HG03025 (cell line): ENCODE data around the gene MXI1.
"Not testable (repeated sequence)": the region's sequence is repeated elsewhere in the genome, so short reads cannot be mapped to it uniquely, and the experiment has no call there.

Source experiments
- ATAC-seq: cut with Tn5 transposase; IDR thresholded peaks from one replicate; pipeline ENCODE4 v1.9.1; 2021; ENCODE audit warnings: mild to moderate bottlenecking, moderate library complexity; ENCODE audit not compliant: unreplicated experiment, low FRiP score

The MXI1 gene

DNA sequence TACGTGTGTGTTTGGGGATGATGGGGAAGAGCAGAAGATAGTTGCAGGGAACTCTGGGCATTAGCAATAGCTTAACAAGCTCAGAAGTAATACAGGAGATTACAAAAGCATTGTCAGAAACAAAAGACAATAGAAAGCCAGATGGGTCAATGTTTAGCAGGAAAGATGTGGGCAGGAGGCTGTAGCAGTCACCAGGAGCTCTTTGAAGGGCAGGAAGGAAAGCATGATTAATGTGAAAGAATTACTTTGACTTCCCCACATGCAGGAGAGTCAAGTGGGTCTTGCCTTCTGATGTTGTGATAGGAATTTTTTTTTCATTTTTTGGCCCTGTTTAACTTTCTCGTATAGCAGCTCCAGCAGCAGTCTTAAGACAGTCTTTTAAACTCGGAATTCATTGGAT is 103.3 kb downstream of the MXI1 start:
- no peak for ATAC-seq

DNA sequence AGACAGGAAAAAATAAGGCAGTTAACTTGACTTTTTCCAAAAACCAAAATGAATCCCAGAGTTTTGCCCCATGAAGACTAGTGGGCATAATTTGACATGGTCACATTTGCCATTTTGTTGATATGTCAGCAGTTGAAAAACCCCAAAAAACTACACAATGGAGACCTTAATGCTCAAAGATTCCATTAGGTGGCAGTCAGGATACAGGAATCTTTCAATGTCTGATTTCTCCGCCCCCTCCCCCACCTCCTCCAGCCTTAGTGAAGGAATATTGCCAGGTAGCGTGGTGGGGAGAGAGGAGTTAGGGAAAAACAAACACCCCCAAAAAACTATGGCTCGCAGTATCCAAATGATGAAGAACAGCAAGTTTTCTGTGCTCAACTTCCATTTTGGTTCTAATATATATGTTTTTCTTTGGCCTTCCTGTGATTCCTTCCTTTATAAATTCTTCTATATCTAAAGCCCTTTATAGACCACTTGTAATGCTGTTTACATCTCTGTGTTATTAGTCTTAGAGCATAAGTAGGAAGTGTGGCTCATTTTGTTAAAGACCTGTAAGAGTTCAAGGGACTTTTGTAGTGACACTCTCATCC is 104.0 kb downstream of the MXI1 start:
- no peak for ATAC-seq

DNA sequence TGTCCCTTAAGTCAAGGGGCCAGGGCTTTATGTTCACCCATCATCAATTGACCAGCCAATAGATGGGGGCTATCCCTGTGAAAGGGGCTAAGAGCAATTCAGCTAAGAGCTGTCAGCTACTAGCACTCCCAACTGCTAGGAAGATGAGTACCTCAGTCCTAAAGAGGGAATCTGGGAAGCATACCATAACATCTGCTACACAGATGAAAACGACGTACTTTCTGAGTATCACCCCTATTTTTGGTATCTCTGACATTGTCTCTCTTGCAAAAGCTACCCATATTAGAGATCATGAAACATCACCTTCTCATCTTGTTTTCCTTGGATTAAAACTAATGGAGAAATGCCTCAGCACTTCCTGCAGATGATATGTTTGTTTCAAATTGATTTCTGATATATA is 104.8 kb downstream of the MXI1 start:
- no peak for ATAC-seq

DNA sequence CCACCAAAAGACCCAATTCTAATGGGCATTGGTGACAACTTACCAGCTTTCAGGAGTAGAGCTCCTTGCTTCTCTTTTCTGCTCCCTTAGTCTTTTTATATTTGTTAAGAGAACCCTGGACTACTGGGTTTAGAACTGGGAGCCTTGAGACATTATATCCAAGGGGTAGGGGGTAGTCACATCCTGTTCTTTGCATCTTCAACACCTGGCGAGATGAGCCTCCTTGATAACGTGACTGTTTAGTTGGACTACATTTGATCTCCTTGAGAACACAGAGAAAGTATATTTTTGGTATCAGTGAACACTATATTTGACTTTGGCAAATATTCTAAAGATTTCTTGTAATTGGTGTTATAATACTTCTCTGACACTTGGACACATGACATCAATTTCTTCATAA is 106.3 kb downstream of the MXI1 start:
- ATAC-seq = no peak

DNA sequence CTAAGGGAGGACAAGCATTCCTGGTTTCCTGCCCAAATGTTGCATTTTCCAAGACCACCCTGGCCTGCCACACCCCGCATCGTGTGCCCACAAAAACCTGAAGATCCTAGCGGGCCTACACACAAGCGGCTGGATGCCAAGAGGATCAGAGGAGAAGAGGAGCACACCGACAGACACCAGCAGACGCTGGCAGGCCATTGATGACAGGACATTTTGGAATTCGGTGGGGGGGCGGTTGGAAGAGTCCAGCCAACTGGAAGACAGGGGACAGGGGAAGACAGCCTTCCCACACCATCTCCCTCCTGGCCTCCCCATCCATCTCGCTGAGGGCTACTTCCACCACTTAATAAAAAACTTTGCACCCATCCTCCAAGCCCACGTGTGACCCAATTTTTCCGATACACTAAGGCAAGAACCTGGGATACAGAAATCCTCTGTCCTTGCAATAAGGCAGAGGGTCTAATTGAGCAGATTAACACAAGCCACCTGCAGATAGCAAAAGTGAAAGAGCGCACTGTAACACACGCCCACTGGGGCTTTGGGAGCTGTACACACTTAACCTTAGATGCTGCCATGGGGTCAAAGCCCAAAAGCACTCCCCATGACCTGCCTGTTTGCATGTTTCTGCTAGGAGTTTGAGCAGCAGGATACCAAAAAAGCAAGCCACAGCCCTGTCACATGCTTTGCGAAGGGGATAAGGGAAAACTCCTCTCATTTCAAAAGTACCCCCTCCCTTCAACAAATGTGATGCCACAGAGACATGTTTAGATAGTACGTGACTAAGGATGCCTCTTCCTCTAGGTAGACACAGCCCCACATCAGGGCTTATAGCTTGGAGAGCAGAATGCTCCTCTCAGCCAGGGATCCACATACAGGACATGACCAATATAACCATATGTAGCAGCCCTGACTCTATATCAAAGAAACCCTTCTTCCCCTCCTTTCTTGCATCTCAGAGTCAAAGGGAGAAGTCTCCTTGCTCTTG is 110.8 kb downstream of the MXI1 start:
- no peak for ATAC-seq

DNA sequence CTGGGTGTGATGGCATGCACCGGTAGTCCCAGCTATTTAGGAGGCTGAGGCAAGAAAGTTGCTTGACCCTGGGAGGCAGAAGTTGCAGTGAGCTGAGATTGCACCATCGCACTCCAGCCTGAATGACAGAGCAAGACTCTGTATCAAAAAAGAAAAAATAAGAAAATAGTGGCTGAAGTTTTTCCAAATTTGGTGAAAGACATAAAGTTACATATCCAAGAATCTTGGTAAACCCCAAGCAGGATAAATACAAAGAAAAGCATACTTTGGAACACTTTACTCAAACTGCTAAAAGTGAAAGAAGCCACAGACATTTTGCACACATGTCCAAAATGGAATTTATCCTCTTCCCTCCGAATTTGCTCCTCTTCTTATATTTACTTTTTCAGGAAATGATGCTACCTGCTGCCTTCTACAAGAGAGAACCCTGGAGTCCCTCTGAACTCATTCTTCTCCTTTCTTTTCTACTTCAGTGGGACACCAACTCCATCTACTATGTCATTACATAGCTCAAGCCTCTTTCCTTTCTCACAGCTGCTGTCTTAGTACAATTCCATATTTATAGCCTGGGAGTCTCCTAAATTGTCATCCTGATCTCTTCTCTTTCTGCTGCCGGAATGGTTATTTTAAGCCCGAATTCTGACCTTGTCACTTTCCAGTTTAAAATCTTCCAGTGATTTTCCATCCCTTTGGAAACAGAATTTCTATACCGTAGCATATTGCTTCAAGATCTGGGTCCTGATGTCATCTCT is 114.6 kb downstream of the MXI1 start:
- ATAC-seq = no peak

DNA sequence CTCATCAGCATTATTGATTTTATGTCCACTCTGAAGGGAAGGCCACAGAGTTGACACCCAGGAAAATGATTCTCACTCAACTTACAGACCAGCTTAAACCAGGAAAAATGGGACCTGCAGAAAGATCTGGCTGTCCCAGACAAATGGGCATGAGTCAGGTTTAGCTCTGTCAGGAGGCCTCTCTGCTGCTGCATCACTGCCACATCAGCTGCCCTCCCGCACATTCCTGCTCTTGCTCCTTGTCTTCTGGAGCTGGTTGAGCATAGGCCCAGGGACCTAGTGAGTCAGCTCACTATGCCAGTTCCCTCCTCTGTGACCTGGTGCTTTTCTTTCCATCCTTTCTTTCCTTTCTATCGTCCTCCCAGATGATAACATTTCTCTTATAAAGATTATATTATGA is 116.1 kb downstream of the MXI1 start:
- ATAC-seq = no peak

DNA sequence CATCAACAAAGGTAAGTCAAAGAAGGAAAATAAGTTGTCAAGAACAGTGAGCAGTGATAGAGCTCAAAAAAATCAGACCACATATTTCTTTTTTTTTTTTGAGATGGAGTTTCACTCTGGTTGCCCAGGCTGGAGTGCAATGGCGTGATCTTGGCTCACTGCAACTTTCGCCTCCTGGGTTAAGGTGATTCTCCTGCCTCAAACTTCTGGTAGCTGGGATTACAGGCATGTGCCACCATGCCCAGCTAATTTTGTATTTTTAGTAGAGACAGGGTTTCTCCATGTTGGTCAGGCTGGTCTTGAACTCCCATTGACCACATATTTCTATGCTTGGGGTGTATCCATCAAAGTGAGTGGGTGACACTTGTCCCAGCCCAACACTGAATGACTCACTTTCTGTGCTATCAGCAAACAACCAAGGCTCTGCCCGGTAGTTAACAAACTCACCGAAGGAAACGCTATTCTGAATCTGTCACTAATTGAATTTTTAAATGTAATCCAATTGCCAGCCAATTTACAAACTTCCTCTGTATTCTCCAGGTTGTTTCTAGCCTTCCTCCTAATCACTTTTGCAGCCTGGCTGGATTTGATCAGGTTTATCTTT is 116.9 kb downstream of the MXI1 start:
- ATAC-seq = no peak

DNA sequence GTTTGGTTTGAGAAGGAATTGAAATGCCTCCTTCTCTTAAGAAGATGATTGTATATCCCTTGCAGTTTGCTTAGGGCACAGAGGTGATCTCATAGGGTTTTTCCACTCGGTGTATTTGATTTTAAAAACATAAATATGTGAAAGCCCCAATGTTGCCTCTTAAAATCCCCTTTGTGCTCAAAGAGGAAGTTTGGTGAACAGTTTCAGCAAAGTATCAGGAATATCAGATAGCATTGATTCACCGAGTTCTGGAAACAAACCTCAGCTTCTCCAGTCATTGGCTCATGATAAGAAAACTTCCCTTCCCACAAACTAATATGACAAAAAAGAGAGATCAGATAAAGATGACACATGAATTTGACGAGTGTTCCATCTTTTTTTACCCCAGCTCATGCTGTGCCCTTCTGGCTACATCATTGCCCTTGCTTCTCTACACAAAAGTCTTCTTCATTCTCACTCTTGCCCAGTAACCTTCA is 117.4 kb downstream of the MXI1 start:
- ATAC-seq = no peak

DNA sequence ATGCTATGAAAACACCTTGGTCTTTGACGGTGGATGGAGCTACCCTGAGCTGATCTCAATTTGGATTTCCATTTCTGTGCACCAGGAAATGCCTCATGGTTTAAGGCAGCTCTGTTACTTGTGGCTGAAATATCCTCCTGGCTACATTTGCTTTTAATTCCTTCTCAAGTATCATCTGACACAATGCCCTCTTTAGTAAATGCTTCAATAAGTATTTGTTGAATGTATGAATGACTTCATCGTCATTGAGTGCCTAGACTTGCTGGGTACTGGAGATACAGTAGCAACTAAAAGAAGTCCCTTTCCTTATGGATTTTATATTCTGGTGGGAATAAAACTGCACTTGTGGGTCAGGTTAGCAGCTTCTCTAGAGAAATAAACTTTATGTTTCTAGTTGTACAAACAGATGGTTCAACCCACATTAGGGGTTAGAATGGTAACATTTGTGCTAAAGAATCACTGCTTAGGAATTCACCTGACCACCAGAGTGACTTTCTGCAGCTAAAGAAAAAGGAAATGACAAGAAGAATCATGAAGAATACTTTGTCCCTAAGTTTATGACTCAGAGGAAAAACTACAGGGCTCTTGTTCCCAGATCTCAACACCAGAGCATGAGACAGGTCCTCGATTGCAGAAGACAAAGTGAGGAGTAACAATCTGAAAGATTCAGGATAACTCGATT is 119.1 kb downstream of the MXI1 start:
- ATAC-seq = no peak

DNA sequence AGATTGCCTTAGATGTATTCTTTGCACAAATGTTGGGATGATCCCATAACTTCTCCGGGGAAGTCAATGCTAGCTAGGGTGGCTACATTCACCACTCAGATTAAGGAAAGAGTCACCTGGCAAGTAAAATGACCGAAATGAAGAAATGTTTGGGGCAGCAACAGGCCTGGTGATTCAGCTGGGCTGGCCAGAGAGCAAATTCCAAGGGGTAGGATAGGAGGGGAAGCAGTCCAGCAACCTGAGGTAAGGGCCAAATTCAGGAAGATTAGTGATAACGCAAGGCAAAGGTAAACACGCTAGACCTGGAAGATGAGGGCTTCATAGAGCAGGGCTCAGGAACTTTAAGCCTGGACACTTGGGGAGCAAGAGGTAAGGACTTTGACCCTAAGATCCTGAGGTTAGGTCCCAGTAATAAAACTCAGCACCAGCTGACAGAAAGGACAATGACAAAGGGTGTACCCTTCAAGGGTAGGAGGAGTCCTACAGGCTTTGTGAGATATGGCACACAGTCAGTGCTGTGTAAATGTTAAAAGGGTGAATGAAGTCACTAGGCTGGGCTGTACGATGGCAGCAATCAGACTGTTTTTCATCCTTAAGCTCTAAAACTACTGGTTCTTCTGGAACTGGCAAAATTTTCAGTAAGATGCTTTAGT is 120.0 kb downstream of the MXI1 start:
- no peak for ATAC-seq

DNA sequence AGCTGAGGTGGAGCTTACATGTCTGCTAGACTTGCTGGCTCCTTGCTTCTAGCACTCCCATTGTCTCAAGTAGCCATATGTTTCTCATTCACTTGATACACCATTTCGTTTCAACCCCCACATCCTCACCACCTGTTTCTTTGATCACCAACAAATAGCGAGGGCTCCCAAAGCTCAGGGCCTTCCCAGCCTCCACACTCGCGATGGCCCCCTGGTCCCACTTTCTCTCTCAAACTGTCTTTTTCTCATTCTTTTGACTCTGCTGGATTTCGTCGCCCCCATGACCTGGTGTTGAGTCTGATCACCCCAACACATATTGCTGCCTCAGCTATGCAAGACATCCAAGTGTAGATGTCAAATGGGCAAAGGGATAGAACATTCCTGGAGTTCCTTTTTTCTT is 123.3 kb downstream of the MXI1 start:
- no peak for ATAC-seq

DNA sequence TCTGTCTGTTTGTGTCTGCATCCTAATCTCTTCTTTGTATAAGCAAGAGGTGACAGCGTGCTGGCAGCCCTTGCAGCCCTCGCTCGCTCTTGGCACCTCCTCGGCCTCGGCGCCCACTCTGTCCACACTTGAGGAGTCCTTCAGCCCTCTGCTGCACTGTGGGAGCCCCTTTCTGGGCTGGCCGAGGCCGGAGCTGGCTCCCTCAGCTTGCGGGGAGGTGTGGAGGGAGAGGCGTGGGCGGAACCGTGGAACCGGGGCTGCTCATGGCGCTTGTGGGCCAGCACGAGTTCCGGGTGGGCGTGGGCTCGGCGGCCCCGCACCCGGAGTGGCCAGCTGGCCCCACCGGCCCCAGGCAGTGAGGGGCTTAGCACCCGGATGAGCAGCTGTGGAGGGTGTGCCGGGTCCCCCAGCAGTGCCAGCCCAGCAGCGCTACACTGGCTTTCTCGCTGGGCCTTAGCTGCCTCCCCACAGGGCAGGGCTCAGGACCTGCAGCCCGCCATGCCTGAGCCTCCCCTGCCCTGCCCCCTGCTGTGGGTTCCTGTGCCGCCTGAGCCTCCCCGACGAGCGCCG is 123.9 kb downstream of the MXI1 start:
- ATAC-seq = not testable (repeated sequence)

DNA sequence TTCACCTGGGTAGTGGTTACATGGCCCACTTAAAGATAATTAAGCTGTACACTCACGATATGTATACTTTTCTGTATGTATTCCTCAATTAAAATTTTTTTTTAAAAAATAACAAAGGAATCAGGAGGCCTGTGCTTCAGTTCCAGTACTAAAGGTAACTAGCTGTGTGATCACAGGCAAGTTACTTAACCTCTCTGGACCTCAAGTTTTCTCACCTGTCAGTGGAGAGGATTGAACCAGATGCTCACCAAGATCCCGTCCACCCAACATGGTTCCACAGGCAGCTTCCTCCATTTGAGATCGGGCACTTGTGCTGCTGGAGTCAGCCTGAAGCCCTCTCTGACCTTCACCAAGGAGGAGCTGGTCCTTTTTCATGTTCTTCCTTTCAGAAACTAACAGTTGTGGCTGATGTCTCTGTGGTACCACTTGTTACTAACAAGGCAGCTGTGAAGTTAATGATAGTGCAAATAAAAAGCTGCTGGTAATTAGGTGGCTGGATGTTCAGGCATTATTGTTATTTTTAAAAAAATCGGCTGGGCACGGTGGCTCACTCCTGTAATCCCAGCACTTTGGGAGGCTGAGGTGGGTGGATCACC is 126.8 kb downstream of the MXI1 start:
- no peak for ATAC-seq

DNA sequence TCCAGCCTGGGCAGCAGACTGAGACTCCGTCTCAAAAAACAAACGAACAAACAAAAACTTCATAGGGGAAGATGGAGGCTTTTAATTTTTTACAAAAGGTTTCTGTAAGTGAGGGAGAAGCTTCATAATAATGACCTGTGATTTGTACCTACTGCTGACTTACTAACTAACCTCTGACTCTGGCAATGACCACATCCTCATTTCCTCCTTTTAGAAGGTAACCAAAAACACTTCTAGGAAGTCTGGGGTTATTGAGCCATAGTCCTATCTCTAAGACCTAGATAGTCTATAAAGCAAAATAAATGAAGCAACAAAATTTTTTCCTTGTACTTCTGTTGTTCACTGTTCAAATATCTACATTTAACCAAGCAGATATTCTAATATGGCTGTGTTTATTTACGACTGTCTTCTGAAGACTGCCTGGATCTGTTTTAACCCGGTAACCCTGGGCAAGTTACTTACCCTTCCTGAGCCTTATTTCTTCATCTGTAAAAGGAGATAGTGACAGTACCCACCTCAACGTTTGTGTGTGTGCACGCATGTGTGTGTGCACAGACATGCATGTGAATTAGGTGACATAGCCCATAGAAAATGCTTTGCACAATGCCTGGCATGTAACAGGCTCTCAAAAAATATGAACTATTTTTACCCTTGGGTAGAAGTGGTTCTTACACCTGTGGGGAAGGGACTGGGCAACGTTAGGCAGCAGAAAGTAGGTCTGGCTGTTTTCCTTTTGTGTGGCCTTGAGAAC is 128.1 kb downstream of the MXI1 start:
- ATAC-seq = no peak

DNA sequence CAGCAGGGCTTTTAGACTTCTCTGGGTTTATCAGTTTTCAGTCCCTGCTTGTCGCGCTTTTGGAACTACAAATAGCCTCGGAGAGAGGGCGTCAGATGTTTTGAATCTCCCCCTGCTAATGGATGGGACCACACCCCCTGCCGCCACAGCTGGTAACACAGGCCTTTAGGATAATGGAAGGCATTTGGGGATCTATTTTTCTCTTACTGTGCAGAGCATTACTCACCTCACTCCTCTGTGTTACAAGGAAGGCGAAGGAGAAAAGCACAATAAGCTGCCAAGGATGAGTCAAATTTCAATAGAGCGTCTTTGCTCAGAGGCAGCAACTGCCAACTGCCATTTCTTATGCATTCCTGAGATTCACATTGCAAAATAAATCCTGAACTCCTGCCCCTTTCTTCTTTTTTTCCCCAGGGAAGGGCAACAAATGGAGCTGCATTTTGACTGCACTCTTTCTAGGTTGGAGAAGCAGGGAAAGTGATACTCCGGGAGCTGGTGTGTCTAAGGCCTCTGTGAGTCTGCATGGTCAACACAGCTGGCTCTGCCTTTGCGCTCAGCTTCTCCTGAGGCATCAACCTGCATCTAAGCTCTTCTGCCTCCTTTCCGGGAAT is 128.8 kb downstream of the MXI1 start:
- ATAC-seq = no peak
